ENCODE results near the gene TRIM17. TPM values are rescaled to one million over a fixed set of nuclear protein-coding genes. Genes with fewer than 3 reads are reported as not detected.

TRIM17 gene
- total RNA-seq, 1 experiment from 2014 or later: not detected

DNA sequence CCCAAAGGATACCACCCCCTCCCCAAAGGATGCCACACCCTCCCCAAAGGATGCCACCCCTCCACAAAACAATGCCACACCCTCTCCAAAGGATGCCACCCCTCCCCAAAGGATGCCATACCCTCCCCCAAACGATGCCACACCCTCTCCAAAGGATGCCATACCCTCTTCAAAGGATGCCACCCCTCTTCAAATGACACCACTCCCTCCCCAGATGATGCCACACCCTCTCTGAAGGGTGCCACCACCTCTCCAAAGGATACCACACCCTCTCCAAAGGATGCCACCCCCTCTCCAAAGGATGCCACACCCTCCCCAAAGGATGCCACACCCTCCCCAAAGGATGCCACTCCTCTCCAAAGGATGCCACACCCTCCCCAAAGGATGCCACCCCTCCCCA is 21.6 kb upstream of the TRIM17 start:
- Histone ChIP-seq H3K27ac (ENCODE audit: low read depth, low read length) (no peak overlapping the region), H3K9me3 (ENCODE audit: control insufficient read depth in 1 of 2, insufficient read depth in 1 of 2, low read depth in 1 of 2, low read length in 2 of 2) (no peaks in the 10 kb centered on the region), H3K9me2 (ENCODE audit: insufficient read depth) (no peaks in the 10 kb centered on the region), H3K27me3 (ENCODE audit: insufficient read depth, low read length) (no peaks in the 10 kb centered on the region; the same call in 1 of the 2 replicates), H4K20me1 (ENCODE audit: insufficient read depth) (no peaks in the 10 kb centered on the region), H3K4me3 (replicated peaks in 1 of 2; ENCODE audit: low read depth in 1 of 2, low read length in 2 of 2) (no peak overlapping the region), H3K9ac (ENCODE audit: low read length) (no peak overlapping the region), H3K79me2 (ENCODE audit: insufficient read depth, low read length) (no peaks in the 10 kb centered on the region), H2AFZ (ENCODE audit: low read depth, low read length, poor library complexity, severe bottlenecking) (no peak overlapping the region), H3K4me2 (ENCODE audit: low read length) (no peak overlapping the region), H3K4me1 (ENCODE audit: control insufficient read depth in 1 of 2, insufficient read depth in 2 of 2, low read length in 2 of 2) (no peaks in the 10 kb centered on the region), H3K36me3 (ENCODE audit: control insufficient read depth in 1 of 2, insufficient read depth in 2 of 2, low read length in 2 of 2) (no peaks in the 10 kb centered on the region)
- BruUV-seq (replicated peaks): no TSS peak
- RAD21 ChIA-PET (ENCODE audit: low non-redundant PET in 1 of 2, low total read pairs in 2 of 2, uncharacterized antibody in 2 of 2, unreplicated experiment in 2 of 2): no interaction called here
- TF ChIP-seq CEBPB (IDR thresholded peaks at IDR 0.05; ENCODE audit: low read depth) (no peak), CBX3 (IDR thresholded peaks at IDR 0.05; ENCODE audit: low read depth) (no peak), JUND (IDR thresholded peaks at IDR 0.05) (no peak), POLR2AphosphoS5 (IDR thresholded peaks at IDR 0.05; ENCODE audit: low read depth, low read length) (no peak), REST (IDR thresholded peaks at IDR 0.05; ENCODE audit: low read depth) (no peak), EZH2 (IDR thresholded peaks at IDR 0.05) (no peak), SP1 (IDR thresholded peaks at IDR 0.05; ENCODE audit: low read depth) (no peak), CTCF (IDR thresholded peaks at IDR 0.05 in 2 of 3, conservative IDR thresholded peaks at IDR 0.05 in 1 of 3; ENCODE audit: borderline replicate concordance in 1 of 3, insufficient read depth in 1 of 3, low read depth in 2 of 3, low read length in 2 of 3) (no peak), SRF (IDR thresholded peaks at IDR 0.05; ENCODE audit: low read depth) (no peak), ZFX (IDR thresholded peaks at IDR 0.05) (no peak), YY1 (IDR thresholded peaks at IDR 0.05; ENCODE audit: extremely low read depth, insufficient replicate concordance, low read depth, low read length) (no peak), TCF7L2 (IDR thresholded peaks at IDR 0.05; ENCODE audit: borderline replicate concordance, extremely low read depth, insufficient read depth, insufficient read length) (no peak), POLR2A (IDR thresholded peaks at IDR 0.05; ENCODE audit: borderline replicate concordance, extremely low read depth, insufficient read depth, insufficient read length) (no peak), EZH2phosphoT487 (IDR thresholded peaks at IDR 0.05; ENCODE audit: borderline replicate concordance) (no peak), FOSL1 (IDR thresholded peaks at IDR 0.05; ENCODE audit: low read depth) (no peak), MAX (IDR thresholded peaks at IDR 0.05) (no peak)
- TF ChIP-seq, protein P1, sequence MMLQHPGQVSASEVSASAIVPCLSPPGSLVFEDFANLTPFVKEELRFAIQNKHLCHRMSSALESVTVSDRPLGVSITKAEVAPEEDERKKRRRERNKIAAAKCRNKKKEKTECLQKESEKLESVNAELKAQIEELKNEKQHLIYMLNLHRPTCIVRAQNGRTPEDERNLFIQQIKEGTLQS (IDR thresholded peaks at IDR 0.05): no peak
- ATAC-seq (peak; percentile 53), DNase-seq (ENCODE audit: low read depth, low spot score) (no peak)
- POLR2A ChIA-PET: no interaction called here
- CTCF ChIA-PET: no interaction called here
- intact Hi-C loops (cut with micrococcal nuclease): no loop called here

Data from HCT116 (cell line).